A549 (cell line): ENCODE data around the gene COL1A1. TPM values are rescaled to one million over a fixed set of nuclear protein-coding genes. Genes with fewer than 3 reads are reported as not detected.

Experiments
- ATAC-seq, 2 experiments: fragments of 200-7000 bp in 1 of 2; fragments of >200 bp in 1 of 2; cut with Nextera tagmentation in 1 of 2; cut with Tn5 transposase in 1 of 2; 3 replicates each; pipeline versions ENCODE4 v1.8.0 to v1.9.1; 2018 to 2020; ENCODE audit warnings: mild to moderate bottlenecking in 1 of 2, moderate library complexity in 1 of 2
- CTCF ChIA-PET: fragments of 300-600 bp; sonication (Branson Sonifier 250); formaldehyde crosslinking; extraction: SDS; loops from one replicate; lab custom pipeline; 2021; ENCODE audit warnings: antibody characterized with exemption, inconsistent platforms; lab: Yijun Ruan, JAX
- POLR2A ChIA-PET: fragments of 350-600 bp; formaldehyde crosslinking; extraction: SDS; loops from one replicate; lab custom pipeline; 2021; ENCODE audit warnings: antibody characterized with exemption, inconsistent platforms; lab: Yijun Ruan, JAX
- DNase-seq, 2 experiments: peaks; one replicate each; pipeline versions ENCODE4 v3.0.0 to v3.0.0-alpha.2; 2011 to 2016; ENCODE audit warnings: low read depth in 1 of 2, low spot score in 1 of 2
- FAIRE-seq: peaks from 2 replicates; lab custom pipeline; 2011; peaks lifted over from hg19 to GRCh38; lab: Jason Lieb, UNC
- H3K27ac ChIP-seq, 2 experiments: fragments of >200 bp; sonication (Bioruptor Twin); formaldehyde crosslinking; 3 replicates each; pipeline ENCODE4 v1.5.1; 2016 to 2017
- H3K4me1 ChIP-seq: fragments of >200 bp; sonication (Bioruptor Twin); formaldehyde crosslinking; 3 replicates; pipeline ENCODE4 v1.6.1; 2016
- H3K4me2 ChIP-seq: fragments of >200 bp; sonication (Bioruptor Twin); formaldehyde crosslinking; 3 replicates; pipeline ENCODE4 v1.6.1; 2016
- H3K4me3 ChIP-seq: fragments of >200 bp; sonication (Bioruptor Twin); formaldehyde crosslinking; 3 replicates; pipeline ENCODE4 v1.5.1; 2016
- H3K9me3 ChIP-seq: fragments of >200 bp; sonication (Bioruptor Twin); formaldehyde crosslinking; 3 replicates; pipeline ENCODE4 v1.6.1; 2016
- BHLHE40 ChIP-seq: IDR thresholded peaks from 2 replicates; pipeline ENCODE4 v1.6.1; 2012; ENCODE audit warnings: low read depth, low read length, inconsistent platforms
- CBX2 ChIP-seq: fragments of 200-600 bp; sonication (generic); IDR thresholded peaks from 2 replicates; pipeline ENCODE4 v1.6.1; 2016; ENCODE audit warnings: low read depth, mild to moderate bottlenecking, borderline replicate concordance
- CBX8 ChIP-seq: fragments of 200-600 bp; sonication (generic); IDR thresholded peaks from 2 replicates; pipeline ENCODE4 v1.6.1; 2016
- CHD2 ChIP-seq: fragments of 150-350 bp; IDR thresholded peaks from 2 replicates; pipeline ENCODE4 v1.6.1; 2014; ENCODE audit warnings: low read length; ENCODE audit not compliant: partially characterized antibody
- EHF ChIP-seq: fragments of 250-450 bp; sonication (Bioruptor Pico); IDR thresholded peaks from 2 replicates; pipeline ENCODE4 v1.5.0; 2020; ENCODE audit warnings: mild to moderate bottlenecking
- EHMT2 ChIP-seq: fragments of 200-600 bp; sonication (generic); IDR thresholded peaks from 2 replicates; pipeline ENCODE4 v1.6.1; 2016; ENCODE audit warnings: antibody characterized with exemption, low read depth, mild to moderate bottlenecking, moderate library complexity
- FOSL2 ChIP-seq, 2 experiments: fragments of 450-650 bp in 1 of 2; fragments of >200 bp in 1 of 2; sonication (Bioruptor Twin) in 1 of 2; formaldehyde crosslinking; IDR thresholded peaks; 2 replicates each; pipeline versions ENCODE4 v1.5.0 to v1.6.1; 2016 to 2020; ENCODE audit warnings: mild to moderate bottlenecking in 1 of 2, moderate library complexity in 1 of 2
- FOXS1 ChIP-seq: fragments of 250-450 bp; sonication (Bioruptor Pico); IDR thresholded peaks from 2 replicates; pipeline ENCODE4 v1.5.0; 2020; ENCODE audit warnings: mild to moderate bottlenecking, moderate library complexity
- HDAC2 ChIP-seq: fragments of 200-600 bp; sonication (generic); IDR thresholded peaks from 2 replicates; pipeline ENCODE4 v1.6.1; 2016
- HOXA7 ChIP-seq: fragments of 250-450 bp; sonication (Bioruptor Pico); IDR thresholded peaks from 2 replicates; pipeline ENCODE4 v1.5.0; 2020; ENCODE audit warnings: mild to moderate bottlenecking, moderate library complexity
- JUN ChIP-seq, 2 experiments: fragments of >200 bp; sonication (Bioruptor Twin); formaldehyde crosslinking; IDR thresholded peaks; 2 replicates in 1 of 2; 3 replicates in 1 of 2; pipeline ENCODE4 v1.6.1; 2016 to 2017
- KDM1A ChIP-seq: fragments of 200-600 bp; sonication (generic); IDR thresholded peaks from 2 replicates; pipeline ENCODE4 v1.6.1; 2016; ENCODE audit warnings: low read depth, mild to moderate bottlenecking
- KDM5A ChIP-seq: fragments of 200-600 bp; sonication (generic); IDR thresholded peaks from 2 replicates; pipeline ENCODE4 v1.6.1; 2016; ENCODE audit warnings: antibody characterized with exemption, mild to moderate bottlenecking
- MAFK ChIP-seq: fragments of 450-650 bp; IDR thresholded peaks from 2 replicates; pipeline ENCODE4 v1.6.1; 2014; ENCODE audit not compliant: partially characterized antibody
- NFE2L2 ChIP-seq: fragments of 150-350 bp; conservative IDR thresholded peaks from 2 replicates; pipeline ENCODE4 v1.6.1; 2014; ENCODE audit warnings: low read length
- NR3C1 ChIP-seq: fragments of >200 bp; sonication (Bioruptor Twin); formaldehyde crosslinking; IDR thresholded peaks from 3 replicates; pipeline ENCODE4 v1.6.1; 2017
- POLR2A ChIP-seq: IDR thresholded peaks from 2 replicates; pipeline ENCODE4 v1.6.1; 2012; ENCODE audit warnings: mild to moderate bottlenecking, low read length
- RAD21 ChIP-seq, 2 experiments: fragments of >200 bp in 1 of 2; sonication (Bioruptor Twin) in 1 of 2; formaldehyde crosslinking in 1 of 2; IDR thresholded peaks in 1 of 2; conservative IDR thresholded peaks in 1 of 2; 2 replicates in 1 of 2; 3 replicates in 1 of 2; pipeline ENCODE4 v1.6.1; 2012 to 2018; ENCODE audit warnings: inconsistent platforms in 1 of 2
- TFCP2L1 ChIP-seq: fragments of 250-450 bp; sonication (Bioruptor Pico); IDR thresholded peaks from 2 replicates; pipeline ENCODE4 v1.5.0; 2021; ENCODE audit warnings: mild to moderate bottlenecking
- TP53 ChIP-seq: fragments of 250-450 bp; sonication (Bioruptor Pico); IDR thresholded peaks from 2 replicates; pipeline ENCODE4 v1.5.0; 2021; ENCODE audit warnings: mild to moderate bottlenecking, moderate library complexity
- ZC3H11A ChIP-seq: fragments of 450-650 bp; IDR thresholded peaks from 2 replicates; pipeline ENCODE4 v1.6.1; 2014; ENCODE audit warnings: antibody characterized with exemption, mild to moderate bottlenecking
- ZFP36 ChIP-seq: fragments of 450-650 bp; IDR thresholded peaks from 2 replicates; pipeline ENCODE4 v1.6.1; 2014; ENCODE audit warnings: borderline replicate concordance; ENCODE audit not compliant: partially characterized antibody
- ZSCAN20 ChIP-seq: fragments of 250-450 bp; sonication (Bioruptor Pico); IDR thresholded peaks from 2 replicates; pipeline ENCODE4 v1.8.0; 2022; ENCODE audit warnings: mild to moderate bottlenecking, moderate library complexity
- WGBS: methylation state at CpG from one replicate; pipeline ENCODE4 v1.1.6; 2017; ENCODE audit errors: missing lambda C conversion rate; 5-methylcytosine and 5-hydroxymethylcytosine counted together
- polyA plus RNA-seq, 4 experiments: library from polyadenylated mRNA; depleted of rRNA in 3 of 4; stranded (reverse); fragments of >200 nt; fragmentation: RNase III in 1 of 4; extraction: RNeasy Plus Mini Kit Qiagen cat#74134 plus additional on column Dnase treatment in 1 of 4; gene quantifications; 2 replicates in 3 of 4; 3 replicates in 1 of 4; pipeline ENCODE4 v1.2.3, GENCODE V29; 2011 to 2017
- TF ChIP-seq, protein P1 (sequence below): fragments of 250-450 bp; sonication (Bioruptor Pico); IDR thresholded peaks from 2 replicates; pipeline ENCODE4 v1.5.0; 2020; ENCODE audit warnings: low read depth, mild to moderate bottlenecking, moderate library complexity
- TF ChIP-seq, protein P2 (sequence below): IDR thresholded peaks from 2 replicates; pipeline ENCODE4 v1.6.1; 2012
- TF ChIP-seq, protein P3 (sequence below): fragments of 250-450 bp; sonication (Bioruptor Pico); IDR thresholded peaks from 2 replicates; pipeline ENCODE4 v1.5.0; 2021; ENCODE audit warnings: mild to moderate bottlenecking, moderate library complexity, borderline replicate concordance
- TF ChIP-seq, protein P4 (sequence below): fragments of >200 bp; sonication (Bioruptor Twin); formaldehyde crosslinking; IDR thresholded peaks from 2 replicates; pipeline ENCODE4 v1.6.1; 2016
- TF ChIP-seq, protein P5 (sequence below): fragments of >200 bp; sonication (Bioruptor Twin); formaldehyde crosslinking; IDR thresholded peaks from 3 replicates; pipeline ENCODE4 v1.5.1; 2016
- TF ChIP-seq, protein P6 (sequence below): fragments of 150-350 bp; IDR thresholded peaks from 2 replicates; pipeline ENCODE4 v1.6.1; 2014; ENCODE audit warnings: low read depth, mild to moderate bottlenecking, low read length

COL1A1 gene
- polyA plus RNA-seq, 2 of the 4 experiments (the other 2 are of a cell fraction) = 4.4 to 34.3 TPM

DNA sequence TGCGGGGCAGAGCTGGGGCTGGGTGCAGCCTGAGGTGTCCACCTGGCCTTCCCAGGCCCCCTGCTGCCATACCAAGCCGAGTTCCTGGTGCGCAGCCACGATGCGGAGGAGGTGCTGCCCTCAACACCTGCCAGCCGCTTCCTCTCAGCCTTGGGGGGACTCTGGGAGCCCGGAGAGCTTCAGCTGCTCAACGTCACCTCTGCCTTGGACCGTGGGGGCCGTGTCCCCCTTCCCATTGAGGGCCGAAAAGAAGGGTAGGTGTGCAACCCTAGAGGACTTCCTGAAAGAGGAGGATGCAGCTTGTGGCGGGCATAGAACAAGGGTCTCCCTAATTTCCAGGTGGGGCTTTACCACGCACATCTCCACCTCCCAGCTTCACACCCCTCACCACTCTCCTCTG, 33.1 kb downstream of the COL1A1 start:
- ATAC-seq = no peak
- Histone ChIP-seq H3K4me1 (peaks cover 18% of the 10 kb centered on the region), H3K4me3 (no peak overlapping the region), H3K4me2 (no peak overlapping the region), H3K27ac (no peak overlapping the region), H3K9me3 (no peaks in the 10 kb centered on the region)
- CTCF ChIA-PET = interaction anchor here (0.9 to 17.0 kb wide), 22 partner anchors 10 to 191 kb away, joined by 3 to 817 read pairs (median 6); partner anchors contain the start of genes COL1A1, PPP1R9B and TMEM92
- POLR2A ChIA-PET = interaction anchor here (1.9 kb wide), 1 partner anchor 9 kb away, joined by 9 read pairs; no protein-coding TSS in a partner anchor
- WGBS = 71% methylated on average over 13 of the region's 13 CpGs
- DNase-seq = no peak
- no peak for FAIRE-seq
- TF ChIP-seq ZFP36 (peak; percentile 64), ZSCAN20 (CRISPR knock-in tag) (no peak), CBX2 (no peak)

DNA sequence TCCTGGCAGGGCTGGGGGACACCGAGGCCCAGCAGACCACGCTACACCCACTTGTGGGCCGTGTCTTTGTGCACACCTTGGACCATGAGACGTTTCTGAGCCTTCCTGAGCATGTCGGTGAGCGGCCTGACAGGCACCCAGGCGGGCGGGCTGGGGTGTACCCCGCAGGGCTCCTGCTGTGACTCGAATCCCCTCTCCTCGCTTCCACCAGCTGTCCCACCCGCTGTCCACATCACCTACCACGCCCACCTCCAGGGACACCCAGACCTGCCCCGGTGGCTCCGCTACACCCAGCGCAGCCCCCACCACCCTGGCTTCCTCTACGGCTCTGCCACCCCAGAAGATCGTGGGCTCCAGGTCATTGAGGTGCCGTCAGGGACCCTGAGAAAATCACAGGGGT, 34.1 kb downstream of the COL1A1 start:
- ChIA-PET POLR2A (no interaction called here), CTCF (interaction anchor here (0.6 to 17.0 kb wide), 10 partner anchors 10 to 128 kb away, joined by 3 to 817 read pairs (median 35); partner anchors contain the start of genes COL1A1, PPP1R9B and TMEM92)
- peak overlapping the region in 1 of 2 experiments; percentile 33; a peak in 1 of 6 replicates for H3K27ac ChIP-seq
- ATAC-seq (no peak), DNase-seq (no peak), FAIRE-seq (no peak)
- H3K4me1 ChIP-seq = peaks cover 16% of the 10 kb centered on the region; the same call in 2 of the 3 replicates
- no peaks in the 10 kb centered on the region for H3K9me3 ChIP-seq
- 79% methylated on average over 19 of the region's 19 CpGs for WGBS
- H3K4me3 ChIP-seq = no peak overlapping the region
- no peak overlapping the region for H3K4me2 ChIP-seq
- TF ChIP-seq KDM5A (no peak), RAD21 (conservative IDR thresholded peaks at IDR 0.05 in 1 of 2, IDR thresholded peaks at IDR 0.05 in 1 of 2) (no peak), ZFP36 (no peak), HDAC2 (no peak), EHF (no peak), KDM1A (no peak), EHMT2 (no peak), CBX8 (no peak), NR3C1 (no peak), POLR2A (no peak), HOXA7 (CRISPR knock-in tag) (no peak), CBX2 (no peak), NFE2L2 (no peak), BHLHE40 (no peak), TP53 (CRISPR knock-in tag) (no peak), CHD2 (no peak), MAFK (no peak), ZC3H11A (no peak)
- TF ChIP-seq, protein P1, sequence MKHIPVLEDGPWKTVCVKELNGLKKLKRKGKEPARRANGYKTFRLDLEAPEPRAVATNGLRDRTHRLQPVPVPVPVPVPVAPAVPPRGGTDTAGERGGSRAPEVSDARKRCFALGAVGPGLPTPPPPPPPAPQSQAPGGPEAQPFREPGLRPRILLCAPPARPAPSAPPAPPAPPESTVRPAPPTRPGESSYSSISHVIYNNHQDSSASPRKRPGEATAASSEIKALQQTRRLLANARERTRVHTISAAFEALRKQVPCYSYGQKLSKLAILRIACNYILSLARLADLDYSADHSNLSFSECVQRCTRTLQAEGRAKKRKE (CRISPR knock-in tag) = no peak
- TF ChIP-seq, protein P2, sequence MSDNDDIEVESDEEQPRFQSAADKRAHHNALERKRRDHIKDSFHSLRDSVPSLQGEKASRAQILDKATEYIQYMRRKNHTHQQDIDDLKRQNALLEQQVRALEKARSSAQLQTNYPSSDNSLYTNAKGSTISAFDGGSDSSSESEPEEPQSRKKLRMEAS = no peak

DNA sequence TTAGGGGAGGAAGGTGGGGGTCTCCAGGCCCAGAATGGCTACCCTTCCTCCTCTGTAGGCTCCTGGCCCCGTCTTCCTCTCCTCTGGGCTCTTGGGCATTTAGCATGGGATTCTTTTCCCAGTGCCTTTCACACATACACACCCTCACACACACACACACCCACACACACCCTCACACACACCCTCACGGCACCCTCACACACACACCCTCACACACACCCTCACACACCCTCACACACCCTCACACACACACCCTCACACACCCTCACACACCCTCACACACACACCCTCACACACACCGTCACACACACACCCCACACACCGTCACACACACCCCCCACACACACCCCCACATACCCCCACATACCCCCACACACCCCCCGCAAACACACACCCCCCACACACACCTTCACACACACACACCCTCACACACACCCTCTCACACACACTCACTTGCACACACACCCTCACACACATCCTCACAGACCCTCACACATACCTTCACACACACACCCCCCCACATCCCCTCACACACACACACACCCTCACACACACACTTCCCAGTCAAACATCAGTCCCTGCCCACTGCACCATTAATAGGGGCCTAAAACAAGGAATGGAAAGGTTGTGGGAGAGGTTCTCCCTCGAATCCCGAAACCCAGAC, 34.8 kb downstream of the COL1A1 start:
- ChIA-PET CTCF (interaction anchor here (0.7 to 17.0 kb wide), 11 partner anchors 8 to 130 kb away, joined by 4 to 817 read pairs (median 15); partner anchors contain the start of genes COL1A1 and PPP1R9B), POLR2A (interaction anchor here (1.8 kb wide), 1 partner anchor 15 kb away, joined by 8 read pairs; no protein-coding TSS in a partner anchor)
- FAIRE-seq (no peak), DNase-seq (no peak), ATAC-seq (no peak)
- peak overlapping the region in 1 of 2 experiments; percentile 37; a peak in 2 of 6 replicates for H3K27ac ChIP-seq
- peaks cover 20% of the 10 kb centered on the region; the same call in 2 of the 3 replicates for H3K4me1 ChIP-seq
- H3K9me3 ChIP-seq = no peaks in the 10 kb centered on the region
- H3K4me3 ChIP-seq = no peak overlapping the region
- WGBS = 69% methylated on average over 4 of the region's 7 CpGs
- H3K4me2 ChIP-seq = no peak overlapping the region
- TF ChIP-seq TFCP2L1 (CRISPR knock-in tag) (no peak), TP53 (CRISPR knock-in tag) (no peak), FOXS1 (CRISPR knock-in tag) (no peak), JUN (IDR thresholded peaks at IDR 0.05) (no peak), BHLHE40 (no peak), FOSL2 (IDR thresholded peaks at IDR 0.05) (no peak), FOSL2 (CRISPR knock-in tag; IDR thresholded peaks at IDR 0.05) (no peak)
- TF ChIP-seq, protein P3, sequence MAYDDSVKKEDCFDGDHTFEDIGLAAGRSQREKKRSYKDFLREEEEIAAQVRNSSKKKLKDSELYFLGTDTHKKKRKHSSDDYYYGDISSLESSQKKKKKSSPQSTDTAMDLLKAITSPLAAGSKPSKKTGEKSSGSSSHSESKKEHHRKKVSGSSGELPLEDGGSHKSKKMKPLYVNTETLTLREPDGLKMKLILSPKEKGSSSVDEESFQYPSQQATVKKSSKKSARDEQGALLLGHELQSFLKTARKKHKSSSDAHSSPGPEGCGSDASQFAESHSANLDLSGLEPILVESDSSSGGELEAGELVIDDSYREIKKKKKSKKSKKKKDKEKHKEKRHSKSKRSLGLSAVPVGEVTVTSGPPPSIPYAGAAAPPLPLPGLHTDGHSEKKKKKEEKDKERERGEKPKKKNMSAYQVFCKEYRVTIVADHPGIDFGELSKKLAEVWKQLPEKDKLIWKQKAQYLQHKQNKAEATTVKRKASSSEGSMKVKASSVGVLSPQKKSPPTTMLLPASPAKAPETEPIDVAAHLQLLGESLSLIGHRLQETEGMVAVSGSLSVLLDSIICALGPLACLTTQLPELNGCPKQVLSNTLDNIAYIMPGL (CRISPR knock-in tag) = no peak
- TF ChIP-seq, protein P4, sequence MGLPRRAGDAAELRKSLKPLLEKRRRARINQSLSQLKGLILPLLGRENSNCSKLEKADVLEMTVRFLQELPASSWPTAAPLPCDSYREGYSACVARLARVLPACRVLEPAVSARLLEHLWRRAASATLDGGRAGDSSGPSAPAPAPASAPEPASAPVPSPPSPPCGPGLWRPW = no peak
- TF ChIP-seq, protein P5, sequence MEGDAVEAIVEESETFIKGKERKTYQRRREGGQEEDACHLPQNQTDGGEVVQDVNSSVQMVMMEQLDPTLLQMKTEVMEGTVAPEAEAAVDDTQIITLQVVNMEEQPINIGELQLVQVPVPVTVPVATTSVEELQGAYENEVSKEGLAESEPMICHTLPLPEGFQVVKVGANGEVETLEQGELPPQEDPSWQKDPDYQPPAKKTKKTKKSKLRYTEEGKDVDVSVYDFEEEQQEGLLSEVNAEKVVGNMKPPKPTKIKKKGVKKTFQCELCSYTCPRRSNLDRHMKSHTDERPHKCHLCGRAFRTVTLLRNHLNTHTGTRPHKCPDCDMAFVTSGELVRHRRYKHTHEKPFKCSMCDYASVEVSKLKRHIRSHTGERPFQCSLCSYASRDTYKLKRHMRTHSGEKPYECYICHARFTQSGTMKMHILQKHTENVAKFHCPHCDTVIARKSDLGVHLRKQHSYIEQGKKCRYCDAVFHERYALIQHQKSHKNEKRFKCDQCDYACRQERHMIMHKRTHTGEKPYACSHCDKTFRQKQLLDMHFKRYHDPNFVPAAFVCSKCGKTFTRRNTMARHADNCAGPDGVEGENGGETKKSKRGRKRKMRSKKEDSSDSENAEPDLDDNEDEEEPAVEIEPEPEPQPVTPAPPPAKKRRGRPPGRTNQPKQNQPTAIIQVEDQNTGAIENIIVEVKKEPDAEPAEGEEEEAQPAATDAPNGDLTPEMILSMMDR = no peak
- TF ChIP-seq, protein P6, sequence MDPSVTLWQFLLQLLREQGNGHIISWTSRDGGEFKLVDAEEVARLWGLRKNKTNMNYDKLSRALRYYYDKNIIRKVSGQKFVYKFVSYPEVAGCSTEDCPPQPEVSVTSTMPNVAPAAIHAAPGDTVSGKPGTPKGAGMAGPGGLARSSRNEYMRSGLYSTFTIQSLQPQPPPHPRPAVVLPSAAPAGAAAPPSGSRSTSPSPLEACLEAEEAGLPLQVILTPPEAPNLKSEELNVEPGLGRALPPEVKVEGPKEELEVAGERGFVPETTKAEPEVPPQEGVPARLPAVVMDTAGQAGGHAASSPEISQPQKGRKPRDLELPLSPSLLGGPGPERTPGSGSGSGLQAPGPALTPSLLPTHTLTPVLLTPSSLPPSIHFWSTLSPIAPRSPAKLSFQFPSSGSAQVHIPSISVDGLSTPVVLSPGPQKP = no peak
